Upper lobe of right lung (tissue), 1 donor: ENCODE measurements around the gene NSMCE4A. TPM values are rescaled to one million over a fixed set of nuclear protein-coding genes. Genes with fewer than 3 reads are reported as not detected.
A peak's percentile ranks its signal among the peaks of the same experiment; 100 is the strongest.

Experiments
- ATAC-seq: fragments of 200-7000 bp; cut with Tn5 transposase; one replicate; pipeline ENCODE4 v1.9.1; 2020; ENCODE audit warnings: mild to moderate bottlenecking, moderate library complexity
- DNase-seq: peaks from one replicate; pipeline ENCODE4 v3.0.0-alpha.2; 2020
- H3K27ac ChIP-seq: fragments of 200-600 bp; one replicate; pipeline ENCODE4 v1.8.0; 2022
- H3K27me3 ChIP-seq: fragments of 200-600 bp; one replicate; pipeline ENCODE4 v1.8.0; 2022; ENCODE audit warnings: mild to moderate bottlenecking
- H3K36me3 ChIP-seq: fragments of 200-600 bp; one replicate; pipeline ENCODE4 v1.8.0; 2022
- H3K4me1 ChIP-seq: fragments of 200-600 bp; one replicate; pipeline ENCODE4 v1.8.0; 2022
- H3K4me3 ChIP-seq: fragments of 200-600 bp; one replicate; pipeline ENCODE4 v1.8.0; 2022; ENCODE audit warnings: mild to moderate bottlenecking
- H3K9me3 ChIP-seq: fragments of 200-600 bp; one replicate; pipeline ENCODE4 v1.8.0; 2022
- CTCF ChIP-seq: fragments of 200-600 bp; IDR thresholded peaks from one replicate; pipeline ENCODE4 v1.8.0; 2022; ENCODE audit warnings: antibody characterized with exemption
- intact Hi-C: fragments of 100-400 bp; cut with DNase I; formaldehyde crosslinking; loops from one replicate; pipeline ENCODE4 v1.11.0; 2022
- total RNA-seq: library from RNA; stranded (reverse); fragmentation: NEBNext Ultra II Directional; extraction: Animal tissue kit (Norgen Biotek cat#: 25700); gene quantifications from one replicate; pipeline ENCODE4 v1.2.1, GENCODE V29; 2021
- donor health status: DM: no; HTN: yes; CAD: no; lungs with severe emphysema.

NSMCE4A gene
- total RNA-seq, 1 donor from 2014 or later: 38.4 TPM

GRCh38 chr10:121949451-121949850 lies 25.6 kb downstream of the NSMCE4A start:
- no peak for TF ChIP-seq CTCF
- Histone ChIP-seq H3K36me3 (no peaks in the 10 kb centered on the region), H3K27me3 (no peaks in the 10 kb centered on the region), H3K4me1 (no peaks in the 10 kb centered on the region), H3K4me3 (no peak overlapping the region), H3K9me3 (no peaks in the 10 kb centered on the region), H3K27ac (no peak overlapping the region)
- ATAC-seq: no peak
- intact Hi-C loops: no loop called here
- no peak for DNase-seq

- H3K27ac ChIP-seq: no peak overlapping the region
- no peak for ATAC-seq
- H3K9me3 ChIP-seq: no peaks in the 10 kb centered on the region
- no peak for DNase-seq
- H3K4me1 ChIP-seq: no peaks in the 10 kb centered on the region
- H3K4me3 ChIP-seq: no peak overlapping the region
- H3K27me3 ChIP-seq: no peaks in the 10 kb centered on the region
- no peak for TF ChIP-seq CTCF
- H3K36me3 ChIP-seq: no peaks in the 10 kb centered on the region
- intact Hi-C loops: no loop called here
Observed at GRCh38 chr10:121949049-121949448, 26.0 kb downstream of the NSMCE4A start.

GRCh38 chr10:121947343-121948330 lies 27.4 kb downstream of the NSMCE4A start:
- intact Hi-C loops: no loop called here
- no peak for ATAC-seq

GRCh38 chr10:121942749-121943416 lies 32.1 kb downstream of the NSMCE4A start:
- H3K4me3 ChIP-seq: no peak overlapping the region
- intact Hi-C loops: no loop called here
- no peak overlapping the region for H3K27ac ChIP-seq
- no peak for TF ChIP-seq CTCF
- no peak for DNase-seq
- no peaks in the 10 kb centered on the region for H3K36me3 ChIP-seq
- peak; percentile 86 for ATAC-seq
- no peaks in the 10 kb centered on the region for H3K9me3 ChIP-seq
- no peaks in the 10 kb centered on the region for H3K4me1 ChIP-seq
- H3K27me3 ChIP-seq: no peaks in the 10 kb centered on the region

More at GRCh38 chr10:121947343-121948330, 27.4 kb downstream of the NSMCE4A start:
- H3K4me3 ChIP-seq: no peak overlapping the region
- H3K4me1 ChIP-seq: no peaks in the 10 kb centered on the region
- no peak overlapping the region for H3K27ac ChIP-seq
- no peak for TF ChIP-seq CTCF
- no peak for DNase-seq
- H3K9me3 ChIP-seq: no peaks in the 10 kb centered on the region
- H3K36me3 ChIP-seq: no peaks in the 10 kb centered on the region
- H3K27me3 ChIP-seq: no peaks in the 10 kb centered on the region

GRCh38 chr10:121941532-121941931 lies 33.5 kb downstream of the NSMCE4A start:
- ATAC-seq (no peak), DNase-seq (no peak)
- intact Hi-C loops: no loop called here
- H3K4me3 ChIP-seq: no peak overlapping the region
- H3K27ac ChIP-seq: no peak overlapping the region
- no peaks in the 10 kb centered on the region for H3K4me1 ChIP-seq
- no peaks in the 10 kb centered on the region for H3K9me3 ChIP-seq
- no peaks in the 10 kb centered on the region for H3K36me3 ChIP-seq
- no peaks in the 10 kb centered on the region for H3K27me3 ChIP-seq
- no peak for TF ChIP-seq CTCF
